Thyroid gland (tissue), 4 donors: Measurements from ENCODE around the gene AKAP1.

Source experiments
- POLR2A ChIP-seq, 2 donors: fragments of 450-650 bp; IDR thresholded peaks; one replicate each; pipeline ENCODE4 v1.6.1; 2017; ENCODE audit warnings: antibody characterized with exemption in 2 of 2, mild to moderate bottlenecking in 2 of 2, moderate library complexity in 1 of 2
- TF ChIP-seq, protein P1 (sequence below), 6 experiments: fragments of 200-600 bp in 3 of 6; fragments of 450-650 bp in 3 of 6; sonication (generic) in 3 of 6; IDR thresholded peaks; one replicate each; pipeline ENCODE4 v1.5.1; 2016 to 2019; ENCODE audit warnings: antibody characterized with exemption in 6 of 6, mild to moderate bottlenecking in 2 of 6, inconsistent platforms in 1 of 6, moderate library complexity in 1 of 6

DNA sequence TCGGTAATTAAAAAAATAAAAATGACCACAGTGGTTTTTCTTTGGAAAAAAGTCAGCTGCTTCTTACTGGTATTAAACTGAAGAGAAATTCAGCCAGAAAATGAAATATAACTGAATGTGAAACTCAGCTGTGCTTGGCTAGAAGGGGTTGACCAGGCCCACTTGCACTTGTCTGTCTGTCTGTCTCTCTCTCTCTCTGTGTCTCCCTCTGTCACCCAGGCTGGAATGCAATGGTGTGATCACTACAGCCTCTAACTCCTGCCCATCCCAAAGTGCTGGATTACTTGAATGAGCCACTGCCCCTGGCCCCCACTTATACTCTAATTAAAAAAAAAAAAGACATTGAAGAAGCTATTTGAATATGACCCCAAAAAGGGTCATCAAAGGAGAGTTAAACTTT is 17.3 kb upstream of the AKAP1 start:
- TF ChIP-seq, protein P1, sequence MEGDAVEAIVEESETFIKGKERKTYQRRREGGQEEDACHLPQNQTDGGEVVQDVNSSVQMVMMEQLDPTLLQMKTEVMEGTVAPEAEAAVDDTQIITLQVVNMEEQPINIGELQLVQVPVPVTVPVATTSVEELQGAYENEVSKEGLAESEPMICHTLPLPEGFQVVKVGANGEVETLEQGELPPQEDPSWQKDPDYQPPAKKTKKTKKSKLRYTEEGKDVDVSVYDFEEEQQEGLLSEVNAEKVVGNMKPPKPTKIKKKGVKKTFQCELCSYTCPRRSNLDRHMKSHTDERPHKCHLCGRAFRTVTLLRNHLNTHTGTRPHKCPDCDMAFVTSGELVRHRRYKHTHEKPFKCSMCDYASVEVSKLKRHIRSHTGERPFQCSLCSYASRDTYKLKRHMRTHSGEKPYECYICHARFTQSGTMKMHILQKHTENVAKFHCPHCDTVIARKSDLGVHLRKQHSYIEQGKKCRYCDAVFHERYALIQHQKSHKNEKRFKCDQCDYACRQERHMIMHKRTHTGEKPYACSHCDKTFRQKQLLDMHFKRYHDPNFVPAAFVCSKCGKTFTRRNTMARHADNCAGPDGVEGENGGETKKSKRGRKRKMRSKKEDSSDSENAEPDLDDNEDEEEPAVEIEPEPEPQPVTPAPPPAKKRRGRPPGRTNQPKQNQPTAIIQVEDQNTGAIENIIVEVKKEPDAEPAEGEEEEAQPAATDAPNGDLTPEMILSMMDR (IDR thresholded peaks at IDR 0.05) = no peak
- no peak for TF ChIP-seq POLR2A (IDR thresholded peaks at IDR 0.05)
